GM19455 (cell line): ENCODE measurements around the gene VPS26C.

Source experiments
- ATAC-seq: cut with Tn5 transposase; IDR thresholded peaks from one replicate; pipeline ENCODE4 v1.9.1; 2021; ENCODE audit not compliant: unreplicated experiment

Gene VPS26C

DNA sequence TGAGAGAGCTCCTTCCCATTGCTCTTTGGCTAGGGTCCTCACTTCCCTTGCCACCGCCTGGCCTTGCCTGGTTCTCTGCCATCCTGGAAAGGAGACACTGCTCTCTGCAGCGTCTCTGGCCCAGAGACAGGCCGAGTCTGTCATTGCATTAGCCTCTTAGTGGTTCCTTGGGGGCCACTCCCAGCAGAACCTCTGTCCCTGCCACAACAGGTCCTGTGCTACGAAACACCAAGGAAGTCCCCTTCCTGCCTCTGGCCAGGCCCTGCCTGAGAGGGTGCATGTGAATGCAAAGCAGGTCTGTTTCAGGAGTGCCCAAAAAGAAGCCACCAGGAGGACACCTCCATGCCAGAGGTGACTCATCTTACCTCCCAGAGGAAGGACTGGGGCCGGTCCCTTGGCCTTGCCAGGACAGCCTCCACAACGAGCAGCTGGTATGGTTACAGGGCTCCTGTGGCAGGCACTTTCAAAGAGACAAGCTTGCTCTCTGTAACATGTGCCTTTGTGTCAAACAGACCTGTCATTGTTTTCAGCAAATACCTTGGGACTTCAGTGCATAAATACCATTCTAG, 59.6 kb downstream of the VPS26C start:
- peak; percentile 52 for ATAC-seq

DNA sequence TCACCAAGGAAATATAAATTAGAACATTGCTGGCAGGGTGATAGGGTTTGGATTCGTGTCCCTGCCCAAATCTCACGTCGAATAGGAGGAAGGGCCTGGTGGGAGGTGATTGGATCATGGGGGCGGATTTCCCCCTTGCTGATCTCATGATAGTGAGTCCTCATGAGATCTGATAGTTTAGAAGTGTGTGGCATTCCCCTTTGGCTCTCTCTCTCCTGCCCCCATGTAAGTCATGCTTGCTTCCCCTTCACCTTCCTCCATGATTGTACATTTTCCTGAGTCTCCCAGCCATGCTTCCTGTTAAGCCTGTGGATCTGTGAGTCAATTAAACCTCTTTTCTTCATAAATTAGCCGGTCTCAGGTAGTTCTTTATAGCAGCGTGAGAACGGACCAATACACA, 60.6 kb downstream of the VPS26C start:
- ATAC-seq, result no peak

DNA sequence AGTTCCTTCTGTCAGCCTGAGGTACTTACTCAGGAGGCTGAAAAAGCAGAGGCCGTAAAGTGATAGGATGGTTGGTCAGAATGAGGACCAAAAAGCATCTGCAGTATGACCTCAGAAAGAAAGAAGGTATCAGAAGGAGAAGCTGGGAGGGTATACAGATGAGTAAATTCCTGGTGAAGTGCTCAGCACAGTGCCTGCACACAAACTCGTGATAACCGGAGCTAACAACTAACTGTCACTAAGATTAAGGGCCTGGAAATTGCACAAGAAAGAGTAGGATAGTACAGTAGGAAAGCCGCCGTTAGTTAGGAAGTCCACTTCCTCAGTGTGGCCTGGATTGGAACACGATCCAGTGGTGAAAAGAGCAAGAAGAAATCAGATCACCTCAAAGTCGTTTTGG, 62.6 kb downstream of the VPS26C start:
- no peak for ATAC-seq

DNA sequence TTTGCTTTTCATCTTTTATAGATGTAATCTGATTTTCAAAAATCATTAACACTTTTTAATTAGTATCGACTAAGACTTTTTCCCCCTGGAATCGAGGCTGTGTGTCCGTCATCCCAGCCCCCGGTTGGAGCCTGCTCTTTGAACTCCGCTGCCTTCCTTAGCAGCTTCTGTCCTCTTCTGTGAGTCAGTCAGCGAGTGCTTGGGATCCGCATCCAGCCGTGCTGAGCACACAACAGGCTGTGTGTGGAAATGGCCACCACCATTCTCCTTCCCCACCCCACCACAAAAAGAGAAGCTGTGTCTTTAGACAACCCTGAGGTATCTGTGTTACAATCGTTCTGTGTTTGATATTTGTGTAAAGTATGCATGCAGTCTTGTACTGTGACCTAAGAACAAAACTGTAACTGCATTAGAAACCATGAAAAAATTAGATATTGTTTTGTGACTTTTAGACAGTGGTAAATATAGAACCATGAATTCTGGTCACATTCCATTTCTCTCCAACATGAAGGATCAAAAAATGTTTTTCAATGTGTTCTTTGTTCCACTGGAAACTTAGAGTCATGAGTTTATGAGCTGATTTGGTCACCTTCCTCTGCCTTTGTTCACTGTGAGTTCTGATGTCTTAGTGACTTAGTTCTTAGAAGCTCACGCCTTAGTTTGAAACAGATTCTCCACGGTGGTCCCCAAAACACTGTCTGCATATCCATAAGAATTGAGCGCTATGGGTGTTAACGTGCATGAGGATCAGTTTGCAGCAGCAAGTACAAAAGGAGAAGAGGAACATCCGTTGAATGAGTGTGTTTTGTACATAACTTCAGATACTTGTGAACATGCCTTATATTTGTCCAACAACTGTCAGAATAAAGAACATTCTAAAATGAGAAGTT, 64.7 kb downstream of the VPS26C start:
- ATAC-seq, result no peak

DNA sequence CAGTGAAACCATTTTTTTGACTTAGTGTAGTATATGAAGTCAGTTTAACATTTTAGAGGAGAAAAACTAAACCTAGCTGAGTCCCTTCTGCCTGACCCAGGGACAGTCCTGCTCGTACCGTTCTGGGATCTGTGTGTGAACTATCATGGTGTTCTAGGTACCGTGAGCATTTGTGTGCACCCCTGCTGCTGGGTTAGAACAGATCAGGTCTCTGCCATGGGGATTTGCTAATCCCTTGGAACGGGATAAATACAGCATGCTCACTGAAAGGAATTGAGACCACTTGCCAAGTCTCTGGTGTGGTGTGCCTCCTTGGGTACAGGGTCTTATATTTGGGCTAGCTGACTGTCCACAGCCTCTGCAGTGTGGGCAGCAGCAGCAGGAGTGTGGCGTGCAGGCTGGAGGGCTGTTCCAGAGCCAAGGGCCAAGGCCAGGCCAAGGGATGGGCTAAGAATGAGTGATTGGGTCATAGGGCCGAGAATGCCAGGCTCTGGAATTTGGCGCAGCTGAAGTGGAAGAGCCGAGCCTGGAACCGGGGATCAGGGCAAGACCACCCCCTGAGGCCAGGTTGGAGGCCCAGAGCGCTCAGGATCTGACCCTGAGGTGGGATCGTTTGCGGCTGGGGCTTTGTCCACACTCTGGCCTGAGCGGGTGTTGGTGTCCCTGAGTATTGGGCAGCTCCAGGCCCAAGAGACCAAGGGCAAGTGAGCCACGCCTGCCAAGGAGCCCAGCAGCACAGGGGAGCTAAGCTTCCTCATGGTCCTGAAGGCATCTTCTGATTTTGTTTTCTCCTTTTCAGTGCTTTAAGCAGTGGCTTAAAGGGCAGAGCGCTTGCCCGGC, 66.3 kb downstream of the VPS26C start:
- no peak for ATAC-seq

DNA sequence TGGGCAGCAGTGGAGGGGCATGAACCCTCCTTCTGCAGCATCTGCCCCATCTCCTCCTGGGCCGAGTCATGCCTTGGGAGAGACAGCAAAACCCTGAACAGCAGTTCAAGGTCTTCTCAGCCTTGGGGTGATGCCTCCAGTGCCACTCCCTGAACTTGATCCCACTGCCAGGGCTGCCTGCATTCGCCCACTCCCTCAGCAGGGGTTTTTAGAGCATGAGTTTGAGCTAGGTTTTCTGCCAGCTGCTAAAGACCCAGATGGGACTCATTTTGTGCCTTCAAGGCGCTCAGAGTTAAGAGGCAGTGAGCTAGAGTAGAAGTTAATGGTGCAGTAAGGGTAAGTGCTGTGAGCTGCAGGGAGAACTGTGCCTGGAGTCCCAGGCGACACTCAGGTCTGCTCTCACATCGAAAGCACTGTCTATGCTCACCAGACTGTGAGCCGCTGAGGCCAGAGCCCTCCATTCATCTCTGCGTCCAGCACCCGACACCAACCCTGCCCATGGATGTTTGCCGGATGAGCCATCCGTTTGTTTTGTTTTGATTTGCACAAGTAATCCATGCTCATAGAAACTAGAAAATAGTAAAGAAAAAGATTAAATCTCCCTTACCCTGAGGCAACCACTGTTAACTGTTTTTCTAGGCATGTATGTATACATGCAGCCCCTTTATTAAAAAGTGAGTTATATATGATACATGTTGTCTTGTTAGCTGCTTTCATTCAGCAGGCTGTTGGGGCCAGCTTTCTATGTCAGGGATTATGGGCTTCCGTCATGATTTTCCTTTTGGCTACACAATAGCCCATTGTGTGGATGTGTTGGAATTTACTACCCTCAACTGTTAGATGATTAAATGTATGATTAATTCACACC, 67.8 kb downstream of the VPS26C start:
- no peak for ATAC-seq

DNA sequence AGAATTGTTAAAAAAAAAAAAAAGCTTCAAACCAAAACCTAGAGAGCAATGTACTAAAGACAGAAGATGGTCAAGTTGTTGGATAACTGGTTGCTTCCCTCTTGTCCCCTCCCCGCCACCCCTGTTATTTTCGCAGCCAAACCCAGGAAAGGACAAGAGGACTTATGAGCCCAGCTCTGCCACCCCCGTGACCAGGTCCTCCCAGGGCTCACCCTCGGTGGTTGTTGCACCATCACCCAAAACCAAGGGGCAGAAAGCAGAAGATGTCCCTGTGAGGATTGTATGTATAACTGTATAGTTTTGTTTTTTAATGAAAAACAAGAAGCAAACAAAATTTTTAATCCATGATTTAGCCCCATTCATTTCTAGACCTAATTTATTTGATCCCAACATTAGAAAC, 69.4 kb downstream of the VPS26C start:
- no peak for ATAC-seq

DNA sequence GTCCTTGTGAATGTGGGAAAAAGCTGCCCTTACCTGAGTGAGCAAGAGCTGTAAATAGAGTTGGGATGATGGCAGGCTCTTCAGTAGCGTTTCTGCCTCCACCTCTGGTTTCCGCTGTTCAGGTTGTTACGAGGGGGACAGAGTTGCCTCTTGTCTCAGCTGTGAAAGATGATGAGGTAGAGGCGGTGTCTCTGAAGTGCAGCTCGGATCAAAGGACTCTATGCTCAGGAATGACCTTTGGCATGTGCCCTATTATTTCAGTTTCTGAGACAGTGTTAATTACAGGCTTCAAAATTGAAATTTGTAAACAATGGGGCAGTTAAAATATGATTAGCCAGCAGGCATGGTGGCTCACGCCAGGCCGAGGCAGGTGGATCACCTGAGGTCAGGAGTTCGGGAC, 70.3 kb downstream of the VPS26C start:
- ATAC-seq, result no peak

DNA sequence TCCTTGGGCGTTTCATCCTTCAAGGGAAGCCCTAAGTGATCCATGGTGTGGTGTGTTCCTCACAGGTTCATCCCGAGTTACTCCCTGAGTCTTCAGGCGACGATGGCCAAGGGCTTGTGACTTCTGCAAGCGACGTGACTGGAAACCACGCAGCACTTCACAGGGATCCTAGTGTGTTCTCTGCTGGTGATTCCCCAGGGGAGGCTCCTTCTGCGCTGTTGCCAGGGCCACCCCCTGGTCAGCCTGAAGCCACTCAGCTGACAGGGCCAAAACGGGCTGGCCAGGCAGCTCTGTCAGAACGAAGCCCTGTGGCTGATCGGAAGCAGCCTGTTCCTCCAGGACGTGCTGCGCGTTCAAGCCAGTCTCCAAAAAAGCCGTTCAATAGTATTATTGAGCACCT, 71.5 kb downstream of the VPS26C start:
- ATAC-seq, result no peak

DNA sequence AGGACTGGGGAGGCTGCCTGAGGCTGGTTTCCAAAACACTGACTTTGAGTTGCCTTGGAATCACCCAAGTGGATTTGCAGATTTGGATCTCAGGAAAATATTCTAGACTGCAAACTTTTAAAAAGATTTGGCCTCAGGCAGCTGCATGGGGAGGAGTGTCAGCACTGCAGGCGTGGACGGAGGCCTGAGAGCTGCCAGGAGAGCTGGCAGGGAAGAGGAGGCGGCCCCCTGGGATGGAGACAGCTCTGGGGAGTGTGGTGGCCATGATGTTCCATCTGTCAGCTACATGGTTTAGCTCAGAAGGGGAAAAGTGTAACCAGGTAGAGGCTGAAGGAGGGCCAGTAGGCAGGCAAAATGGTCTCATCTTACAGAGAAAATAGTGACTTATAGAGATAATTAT, 72.1 kb downstream of the VPS26C start:
- ATAC-seq, result no peak

DNA sequence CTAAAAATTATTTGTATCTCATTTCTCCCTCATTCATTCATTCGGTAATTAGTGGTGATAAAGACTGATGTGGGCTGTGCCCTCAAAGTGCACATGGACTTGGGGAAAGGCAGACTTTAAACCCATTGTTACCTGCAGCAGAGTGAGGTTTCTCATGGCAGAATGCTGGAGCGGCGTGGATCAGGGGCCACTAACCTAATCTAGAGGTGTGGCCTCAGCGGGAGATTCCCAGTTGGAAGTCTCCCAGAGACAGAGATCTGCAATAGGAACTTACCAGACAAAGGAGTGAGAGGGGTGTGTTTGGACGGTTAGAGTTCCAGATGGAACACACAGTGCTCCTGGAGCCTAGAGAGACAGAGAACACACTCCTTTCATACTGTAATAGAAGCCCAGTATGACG, 73.5 kb downstream of the VPS26C start:
- no peak for ATAC-seq

DNA sequence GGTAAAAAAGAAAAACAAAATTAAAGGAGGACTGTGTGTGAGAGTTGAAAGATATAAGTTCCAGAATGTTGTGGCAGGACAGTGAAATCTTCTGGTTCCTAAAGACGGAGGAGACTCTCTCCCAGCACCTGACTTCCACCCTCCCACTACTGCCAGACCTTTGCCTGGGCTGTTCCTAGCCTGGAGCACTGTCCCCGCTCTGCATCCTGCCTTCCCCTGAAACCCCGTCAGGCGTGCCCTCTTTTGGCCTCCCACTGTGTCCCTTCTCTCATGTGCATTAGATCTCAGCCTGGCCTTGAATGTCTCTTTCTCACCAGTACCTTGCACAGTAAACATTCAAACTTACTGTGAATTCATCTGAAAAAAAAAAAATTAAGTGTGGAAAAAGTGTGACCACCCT, 74.1 kb downstream of the VPS26C start:
- no peak for ATAC-seq

DNA sequence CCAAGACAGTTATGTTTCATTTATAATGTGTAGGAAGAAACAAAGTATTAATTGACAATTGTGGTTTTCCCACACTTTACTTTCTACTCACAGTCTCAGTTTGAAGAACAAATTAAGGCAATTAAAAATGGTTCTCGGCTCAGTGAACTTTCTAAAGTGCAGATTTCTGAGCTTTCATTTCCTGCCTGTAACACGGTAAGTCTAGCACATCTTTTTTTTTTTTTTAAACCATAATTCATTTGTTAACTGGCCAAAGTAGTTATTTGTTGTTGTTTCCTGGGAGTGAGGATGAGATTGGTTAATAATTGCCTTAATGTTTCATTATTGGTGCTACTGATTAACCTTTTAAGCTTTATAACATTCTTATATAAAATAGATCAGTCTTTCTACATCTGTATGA, 75.1 kb downstream of the VPS26C start:
- ATAC-seq, result no peak

DNA sequence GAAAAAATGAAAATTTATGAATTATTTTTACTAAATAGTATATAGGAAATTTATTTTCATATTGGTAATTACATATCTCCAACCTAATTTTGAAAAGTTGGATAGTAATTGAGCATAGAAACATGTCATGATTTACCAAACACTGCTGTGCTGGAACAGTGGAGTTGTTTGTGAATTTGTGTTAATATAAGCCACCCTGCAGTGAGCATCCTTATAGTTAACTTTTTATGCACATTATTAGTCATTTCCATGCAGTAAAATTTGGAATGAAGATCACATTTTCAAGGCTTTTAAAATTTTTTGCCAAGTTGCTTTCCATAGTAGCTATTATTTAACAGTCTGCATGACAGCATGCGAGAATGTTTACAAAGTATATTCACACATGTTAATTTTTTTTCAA, 78.3 kb downstream of the VPS26C start:
- no peak for ATAC-seq

DNA sequence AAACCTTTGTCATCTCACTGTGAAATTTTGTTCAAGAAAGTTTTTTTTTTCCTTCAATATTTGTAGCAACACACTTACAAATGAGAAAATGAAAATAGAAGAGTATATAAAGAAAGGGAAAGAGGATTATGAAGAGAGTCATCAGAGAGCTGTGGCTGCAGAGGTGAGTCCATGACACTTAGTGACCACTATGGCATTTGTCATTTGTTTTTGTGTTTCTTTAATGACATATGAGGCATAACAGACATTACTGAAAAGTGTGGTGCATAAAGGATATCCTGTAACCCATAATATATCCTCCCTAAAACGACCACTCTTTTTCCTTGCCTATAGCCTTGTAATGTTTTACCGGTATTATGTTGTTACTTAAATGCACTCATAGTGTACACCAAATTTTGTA, 80.2 kb downstream of the VPS26C start:
- no peak for ATAC-seq

DNA sequence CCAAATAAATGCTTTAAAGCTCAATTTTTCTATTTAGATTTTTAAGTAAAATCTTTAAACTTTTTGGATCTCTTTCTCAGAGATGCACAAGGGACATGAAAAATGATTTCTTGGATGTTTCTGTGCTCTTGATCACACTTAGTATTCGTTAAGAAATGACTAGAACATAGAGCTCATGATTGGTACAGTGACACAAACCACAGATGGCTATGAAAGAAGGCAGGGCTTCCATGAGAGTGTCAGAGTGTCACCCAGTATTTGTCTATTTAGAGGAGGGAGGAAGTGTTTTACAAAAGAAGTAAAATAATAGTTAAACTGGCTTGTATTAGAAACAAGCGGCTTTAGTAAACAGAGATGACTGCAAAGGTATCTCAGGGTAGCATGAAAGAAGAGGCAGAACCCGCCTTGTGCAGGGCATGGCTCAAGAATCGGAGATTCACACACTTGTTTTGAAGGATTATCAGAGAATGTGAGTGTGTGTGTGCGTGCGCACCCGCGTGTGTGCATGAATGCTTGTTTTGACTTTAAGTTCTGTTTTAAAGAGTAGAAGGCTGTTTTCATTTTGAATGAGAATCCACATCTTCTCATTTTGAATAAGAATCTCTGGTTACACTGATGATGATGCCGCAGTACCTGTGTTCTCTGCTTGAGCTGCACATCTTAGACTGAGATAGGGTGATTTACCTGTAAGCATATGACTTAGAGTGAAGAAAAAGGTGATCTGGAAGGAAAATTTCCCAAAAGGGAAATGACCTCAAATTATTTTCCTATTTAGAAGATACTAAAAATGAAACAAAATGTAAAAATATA, 82.1 kb downstream of the VPS26C start:
- ATAC-seq, result no peak

DNA sequence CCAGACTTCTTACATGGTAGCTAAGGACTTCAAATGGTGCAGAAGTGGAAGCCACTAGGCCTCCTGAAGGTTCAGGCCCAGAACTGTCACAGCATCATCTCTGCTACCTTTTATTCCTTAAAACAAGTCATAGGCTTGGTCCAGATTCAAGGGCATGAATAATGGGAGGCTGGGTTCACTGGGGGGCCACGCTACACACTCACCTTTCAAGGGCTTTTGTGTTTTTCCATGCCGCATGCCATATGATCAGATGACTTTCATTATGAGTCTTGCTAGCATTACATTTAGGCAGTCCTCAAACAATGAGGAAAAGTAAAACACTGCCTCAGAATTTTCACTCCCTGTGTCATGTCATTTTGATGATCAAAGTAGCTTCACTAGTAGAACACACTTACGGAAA, 83.4 kb downstream of the VPS26C start:
- no peak for ATAC-seq

DNA sequence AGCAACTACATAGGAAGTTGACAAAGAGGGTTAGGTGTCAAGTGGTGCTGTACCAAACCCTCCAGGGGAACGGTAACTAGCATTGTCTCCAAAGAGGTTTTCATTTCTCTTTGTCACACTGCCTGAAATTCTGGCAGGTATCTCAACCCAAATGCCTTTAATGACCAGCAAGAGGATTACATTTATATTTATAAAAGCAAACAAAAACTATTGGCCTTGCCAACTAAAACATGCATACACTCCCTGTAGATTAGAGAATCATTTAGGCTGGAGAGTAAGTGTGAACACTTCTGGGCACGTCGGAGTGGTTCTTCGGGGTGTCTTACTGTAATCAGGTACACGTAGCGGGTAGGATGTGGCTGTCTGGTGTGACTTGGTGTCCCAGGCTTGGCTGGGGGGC, 84.9 kb downstream of the VPS26C start:
- no peak for ATAC-seq

DNA sequence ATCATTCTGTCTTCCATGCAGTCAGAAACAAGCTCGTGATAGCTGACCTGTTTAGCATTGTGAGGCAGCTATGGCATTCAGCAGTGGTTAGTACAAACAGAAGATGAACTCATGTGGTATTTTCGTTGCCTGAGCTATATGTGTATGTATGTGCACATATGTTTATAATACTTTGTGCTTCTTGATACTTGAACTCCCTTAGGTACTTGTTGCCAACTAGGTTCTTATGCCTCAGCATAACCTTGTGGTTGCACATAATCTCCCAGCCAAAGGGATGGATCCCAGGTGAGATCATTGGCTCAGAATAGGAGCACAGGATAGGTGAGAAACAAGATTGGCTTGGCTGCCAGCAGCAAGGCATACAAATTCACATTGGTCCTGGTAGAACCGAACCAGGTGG, 86.1 kb downstream of the VPS26C start:
- no peak for ATAC-seq

DNA sequence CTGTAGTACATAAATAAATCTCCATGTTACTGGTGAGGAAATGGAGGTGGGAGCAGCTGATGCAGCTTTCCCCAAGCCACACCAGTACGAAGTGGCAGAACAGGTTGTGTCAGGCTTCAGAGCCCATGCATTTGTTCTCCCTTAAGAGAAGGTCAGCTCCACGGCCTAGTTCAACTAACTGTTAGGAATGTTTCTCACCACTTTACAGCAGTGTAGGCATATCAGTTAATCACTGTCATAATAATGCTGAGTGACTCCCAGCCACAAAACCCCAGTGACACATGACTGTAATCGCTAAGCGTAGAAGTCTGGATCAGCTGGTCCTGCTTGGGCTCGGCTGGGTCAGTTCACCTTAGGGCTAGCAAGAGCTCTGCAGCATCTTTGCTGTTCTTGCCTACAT, 90.4 kb downstream of the VPS26C start:
- ATAC-seq, result no peak
